Small intestine (tissue), 7 donors: ENCODE data around the gene CASQ1. TPM values are rescaled to one million over a fixed set of nuclear protein-coding genes. Genes with fewer than 3 reads are reported as not detected.

Experiments
- DNase-seq, 2 donors: peaks; one replicate each; pipeline versions ENCODE4 v3.0.0 to v3.0.0-alpha.2; 2013
- FAIRE-seq: peaks from 2 replicates; lab custom pipeline; 2012; peaks lifted over from hg19 to GRCh38; lab: Jason Lieb, UNC
- H3K27ac ChIP-seq, 3 donors: one replicate each; pipeline ENCODE4 v1.5.1; 2013; ENCODE audit warnings: low read length in 2 of 3, mild to moderate bottlenecking in 2 of 3, control low read depth in 1 of 3, inconsistent platforms in 1 of 3, low read depth in 1 of 3, moderate library complexity in 1 of 3
- H3K27me3 ChIP-seq, 3 donors: one replicate each; pipeline ENCODE4 v1.6.1; 2013; ENCODE audit warnings: low read length in 3 of 3, inconsistent platforms in 1 of 3; ENCODE audit not compliant: control insufficient read depth in 3 of 3, insufficient read depth in 3 of 3
- H3K36me3 ChIP-seq, 3 donors: one replicate each; pipeline ENCODE4 v1.6.1; 2013; ENCODE audit warnings: low read length in 3 of 3, inconsistent platforms in 1 of 3, low read depth in 1 of 3, mild to moderate bottlenecking in 1 of 3, moderate library complexity in 1 of 3; ENCODE audit not compliant: control insufficient read depth in 3 of 3, insufficient read depth in 2 of 3
- H3K4me1 ChIP-seq, 3 donors: one replicate each; pipeline ENCODE4 v1.6.1; 2013; ENCODE audit warnings: low read length in 2 of 3, inconsistent platforms in 1 of 3, low read depth in 1 of 3, mild to moderate bottlenecking in 1 of 3, moderate library complexity in 1 of 3; ENCODE audit not compliant: control insufficient read depth in 3 of 3, insufficient read depth in 2 of 3
- H3K4me3 ChIP-seq, 3 donors: one replicate each; pipeline ENCODE4 v1.5.1; 2013; ENCODE audit warnings: low read length in 3 of 3, control low read depth in 1 of 3, inconsistent platforms in 1 of 3, low read depth in 1 of 3, mild to moderate bottlenecking in 1 of 3, moderate library complexity in 1 of 3
- H3K9me3 ChIP-seq, 2 donors: one replicate each; pipeline ENCODE4 v1.6.1; 2013; ENCODE audit warnings: low read depth in 1 of 2, low read length in 1 of 2; ENCODE audit not compliant: control insufficient read depth in 2 of 2, insufficient read depth in 1 of 2
- WGBS, 3 donors: extraction: QIAGEN DNeasy Blood & Tissue Kit; methylation state at CpG; one replicate each; pipeline ENCODE4 v1.1.7; 2013; 5-methylcytosine and 5-hydroxymethylcytosine counted together
- polyA plus RNA-seq, 4 donors: library from polyadenylated mRNA; stranded (reverse) in 3 of 4; unstranded in 1 of 4; fragments of 200-250 nt in 3 of 4; fragments of 120-200 nt in 1 of 4; gene quantifications; one replicate each; pipeline versions ENCODE4 v1.2.1 to v1.2.3, GENCODE V29; 2013
- donor health status: healthy with polysubstance abuse.
- donor health status: control.
- donor health status: control.
- donor health status: Bipolar disorder and iron deficiency.
- donor health status: healthy.

Gene CASQ1
- polyA plus RNA-seq, 4 donors = 0.45 to 2.1 (median 0.60) TPM

DNA sequence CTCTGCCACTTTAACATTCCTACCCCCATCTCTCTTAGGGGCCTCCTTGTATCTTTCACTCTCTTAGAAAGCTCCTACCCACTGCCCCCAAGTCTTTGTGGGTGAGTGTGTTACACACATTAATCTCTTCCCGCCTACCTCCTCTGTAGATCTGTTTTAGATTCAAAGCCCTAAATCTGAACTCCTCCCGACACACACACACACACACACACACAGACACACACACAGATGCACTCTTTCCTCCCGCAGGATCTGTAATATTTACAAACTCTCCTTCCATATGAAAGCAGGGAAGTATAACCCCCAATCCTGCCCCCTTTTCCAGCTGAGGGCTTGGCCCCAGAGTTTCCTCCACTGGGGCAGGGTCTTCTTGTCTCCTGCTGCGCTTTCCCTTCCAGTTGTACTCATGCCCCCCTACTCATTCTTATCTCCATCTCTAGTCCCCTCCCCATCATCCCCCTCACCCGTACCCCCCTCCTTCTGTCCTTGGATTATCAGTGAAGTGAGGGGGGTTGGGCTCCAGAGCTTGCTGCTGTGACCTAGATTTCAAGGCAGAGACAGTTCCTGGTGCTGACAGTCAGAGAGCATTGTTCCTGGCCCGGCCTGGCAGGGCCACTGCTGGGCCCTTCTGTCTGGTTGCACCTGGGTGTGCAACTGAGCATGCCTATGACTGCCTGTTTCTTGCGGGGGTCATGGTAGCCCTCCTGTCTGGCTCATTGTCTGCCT, 19.1 kb downstream of the CASQ1 start:
- peaks cover 5 to 61% (median 11%) of the 10 kb centered on the region in 3 donors for H3K36me3 ChIP-seq
- H3K4me1 ChIP-seq = peaks cover 0 to 4% (median 0%) of the 10 kb centered on the region in 3 donors
- WGBS, 3 donors = 60 to 70% (median 67%) methylated on average over 7 of the region's 7 CpGs
- H3K27ac ChIP-seq = no peak overlapping the region
- DNase-seq (no peak), FAIRE-seq (no peak)
- H3K9me3 ChIP-seq = no peaks in the 10 kb centered on the region
- H3K27me3 ChIP-seq = no peaks in the 10 kb centered on the region
- H3K4me3 ChIP-seq = no peak overlapping the region

DNA sequence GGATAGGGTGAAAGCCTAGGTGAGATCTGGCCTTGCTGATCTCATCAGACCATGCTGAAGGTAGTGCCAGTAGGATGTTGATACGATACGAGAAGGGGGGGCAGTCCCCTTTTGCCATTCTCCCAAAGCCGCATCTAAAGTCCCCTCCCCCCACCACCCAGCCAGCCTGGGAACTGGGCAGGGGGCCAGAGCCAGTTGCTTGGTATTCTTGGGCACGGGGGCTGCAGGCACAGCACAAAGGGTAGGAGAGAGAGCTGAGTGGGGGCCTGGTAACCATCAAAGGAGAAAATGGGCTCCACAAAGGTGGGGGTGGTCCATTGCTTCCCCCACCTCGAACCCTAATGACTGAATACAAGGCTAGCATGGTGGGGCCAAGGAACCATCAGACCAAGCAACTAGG, 20.2 kb downstream of the CASQ1 start:
- no peaks in the 10 kb centered on the region for H3K9me3 ChIP-seq
- no peak overlapping the region for H3K4me3 ChIP-seq
- peaks cover 6 to 65% (median 13%) of the 10 kb centered on the region in 3 donors for H3K36me3 ChIP-seq
- no peak for FAIRE-seq
- DNase-seq = no peak
- no peaks in the 10 kb centered on the region for H3K4me1 ChIP-seq
- H3K27ac ChIP-seq = no peak overlapping the region
- 76 to 83% (median 82%) methylated on average over 5 of the region's 5 CpGs for whole genome bisulfite sequencing, 3 donors
- no peaks in the 10 kb centered on the region for H3K27me3 ChIP-seq

DNA sequence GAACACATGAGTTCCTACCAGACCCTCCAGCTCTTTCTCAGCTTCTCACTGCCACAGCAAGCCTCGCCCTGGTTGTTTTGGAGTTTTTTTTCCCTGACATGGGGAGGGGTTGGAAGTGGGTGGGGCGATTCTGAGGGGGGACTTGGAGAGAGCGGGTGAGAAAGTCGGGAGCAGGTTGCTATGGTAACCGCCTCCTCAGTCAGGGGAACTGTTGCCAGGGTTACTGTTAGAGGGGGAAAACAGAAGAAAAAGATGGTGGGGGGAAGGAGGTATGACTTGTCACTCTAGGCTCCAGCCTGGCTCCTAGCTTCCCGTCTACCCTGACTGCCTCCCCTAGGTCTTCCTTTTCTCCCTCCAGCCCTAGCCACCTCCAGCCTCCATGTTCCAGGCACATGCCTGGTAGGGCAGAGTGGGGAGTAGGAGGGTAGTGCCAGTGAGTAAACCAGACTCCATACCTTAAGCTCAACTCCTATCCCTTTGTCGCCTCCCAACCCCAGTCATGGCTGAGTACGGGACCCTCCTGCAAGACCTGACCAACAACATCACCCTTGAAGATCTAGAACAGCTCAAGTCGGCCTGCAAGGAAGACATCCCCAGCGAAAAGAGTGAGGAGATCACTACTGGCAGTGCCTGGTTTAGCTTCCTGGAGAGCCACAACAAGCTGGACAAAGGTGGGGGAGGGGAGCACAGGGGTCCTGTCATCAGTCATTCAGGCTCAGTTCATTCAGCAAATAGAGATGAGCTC, 20.8 kb downstream of the CASQ1 start:
- H3K9me3 ChIP-seq = no peaks in the 10 kb centered on the region
- no peak overlapping the region for H3K27ac ChIP-seq
- 81 to 89% (median 81%) methylated on average over 10 of the region's 10 CpGs for WGBS, 3 donors
- H3K27me3 ChIP-seq = no peaks in the 10 kb centered on the region
- no peak overlapping the region for H3K4me3 ChIP-seq
- peaks cover 9 to 65% (median 14%) of the 10 kb centered on the region in 3 donors for H3K36me3 ChIP-seq
- FAIRE-seq = no peak
- no peak for DNase-seq
- H3K4me1 ChIP-seq = no peaks in the 10 kb centered on the region

- Histone ChIP-seq H3K4me3 (no peak overlapping the region), H3K27me3 (no peaks in the 10 kb centered on the region), H3K9me3 (no peaks in the 10 kb centered on the region), H3K36me3 (peaks cover 18 to 61% (median 23%) of the 10 kb centered on the region in 3 donors), H3K4me1 (peaks cover 0 to 12% (median 4%) of the 10 kb centered on the region in 3 donors), H3K27ac (no peak overlapping the region)
- peak in 1 of 2 donors; percentile 6 for DNase-seq
- 40 to 62% (median 53%) methylated on average over 3 of the region's 3 CpGs for WGBS, 3 donors
- no peak for FAIRE-seq
Observed at GRCh38 chr1:160214481-160215140, 24.2 kb downstream of the CASQ1 start.

DNA sequence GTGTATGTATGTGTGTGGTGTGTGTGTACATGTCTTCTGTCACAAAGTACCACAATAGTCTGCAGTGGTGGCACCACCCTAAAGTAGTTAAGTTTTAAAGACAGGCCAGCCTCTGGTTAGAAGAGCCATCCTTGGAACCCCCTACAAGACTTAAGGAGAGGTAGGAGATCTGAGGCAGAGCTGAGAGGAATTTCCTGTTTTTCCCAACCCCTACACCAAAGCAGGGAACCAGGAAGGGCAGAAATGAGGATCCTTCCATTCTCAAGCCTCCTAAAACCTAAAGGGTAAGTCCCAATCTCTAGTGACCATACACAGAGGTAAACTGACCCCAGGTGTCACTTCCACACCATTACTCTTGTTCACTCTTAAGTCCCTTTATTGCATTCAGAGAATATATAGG, 25.9 kb downstream of the CASQ1 start:
- no peak for DNase-seq
- H3K27ac ChIP-seq = no peak overlapping the region
- peaks cover 21 to 53% (median 27%) of the 10 kb centered on the region in 3 donors for H3K36me3 ChIP-seq
- H3K9me3 ChIP-seq = no peaks in the 10 kb centered on the region
- no peak overlapping the region for H3K4me3 ChIP-seq
- no peak for FAIRE-seq
- H3K27me3 ChIP-seq = no peaks in the 10 kb centered on the region
- peaks cover 0 to 16% (median 4%) of the 10 kb centered on the region in 3 donors for H3K4me1 ChIP-seq

DNA sequence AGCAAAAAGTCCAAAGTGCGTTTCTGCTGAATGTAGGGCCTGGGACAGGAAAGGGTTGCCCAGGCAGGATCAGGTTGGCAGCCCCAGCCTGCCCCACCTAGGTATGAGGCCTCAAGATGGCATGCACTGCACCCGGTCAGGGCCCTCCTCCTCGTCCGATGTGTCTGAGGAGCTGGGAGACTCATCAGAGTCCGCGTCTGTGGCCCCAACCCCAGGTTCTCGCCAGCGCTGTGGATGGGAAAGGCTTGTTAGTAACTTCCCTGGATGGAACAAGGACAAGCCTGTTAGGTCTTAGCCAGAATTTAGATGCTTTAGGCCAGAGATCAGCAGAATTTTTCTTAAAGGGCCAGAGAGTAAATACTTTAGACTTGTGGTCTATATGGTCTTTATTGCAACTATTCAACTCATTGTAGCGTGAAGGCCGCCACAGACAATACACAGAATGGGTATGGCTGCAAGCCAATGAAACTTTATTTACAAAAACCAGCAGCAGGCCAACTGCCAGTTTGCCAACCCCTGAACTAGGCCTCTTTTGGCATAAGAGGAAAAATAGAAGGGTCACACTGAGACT, 27.2 kb downstream of the CASQ1 start:
- WGBS, 3 donors = 36 to 55% (median 47%) methylated on average over 10 of the region's 10 CpGs
- no peak overlapping the region for H3K4me3 ChIP-seq
- no peaks in the 10 kb centered on the region for H3K27me3 ChIP-seq
- no peak for FAIRE-seq
- H3K4me1 ChIP-seq = peaks cover 0 to 16% (median 4%) of the 10 kb centered on the region in 3 donors
- H3K9me3 ChIP-seq = no peaks in the 10 kb centered on the region
- peaks cover 28 to 48% (median 33%) of the 10 kb centered on the region in 3 donors for H3K36me3 ChIP-seq
- H3K27ac ChIP-seq = peak overlapping the region; percentile 28 to 64 (median 34)
- peak; percentile 47 to 84 for DNase-seq

GRCh38 chr1:160219062-160219929, 28.9 kb downstream of the CASQ1 start:
- no peaks in the 10 kb centered on the region for H3K27me3 ChIP-seq
- H3K4me1 ChIP-seq = peaks cover 0 to 16% (median 4%) of the 10 kb centered on the region in 3 donors
- FAIRE-seq = no peak
- DNase-seq = peak; percentile 51 to 61
- no peak overlapping the region for H3K4me3 ChIP-seq
- H3K36me3 ChIP-seq = peaks cover 24 to 45% (median 30%) of the 10 kb centered on the region in 3 donors
- no peak overlapping the region for H3K27ac ChIP-seq
- H3K9me3 ChIP-seq = no peaks in the 10 kb centered on the region
- 61 to 72% (median 70%) methylated on average over 4 of the region's 4 CpGs for WGBS, 3 donors
